GM23338 (cell line): ENCODE measurements around the gene BMP8B.

ENCODE experiments used
- CREB1 ChIP-seq: fragments of 250-450 bp; sonication (Bioruptor Pico); IDR thresholded peaks from 2 replicates; pipeline ENCODE4 v1.5.0; 2020; ENCODE audit warnings: low read depth, mild to moderate bottlenecking, moderate library complexity
- CTCF ChIP-seq, 2 experiments: fragments of 200-600 bp in 1 of 2; sonication (generic) in 1 of 2; conservative IDR thresholded peaks; 2 replicates each; pipeline versions ENCODE4 v1.5.1 to v1.6.1; 2016 to 2017; ENCODE audit warnings: antibody characterized with exemption in 2 of 2, low read depth in 2 of 2, mild to moderate bottlenecking in 2 of 2, moderate library complexity in 1 of 2
- EZH2 ChIP-seq: fragments of 200-600 bp; sonication (generic); IDR thresholded peaks from one replicate; pipeline ENCODE4 v1.8.0; 2017; ENCODE audit warnings: antibody characterized with exemption, mild to moderate bottlenecking, low read depth; ENCODE audit not compliant: unreplicated experiment
- EZH2phosphoT487 ChIP-seq: fragments of 200-600 bp; sonication (generic); IDR thresholded peaks from one replicate; pipeline ENCODE4 v1.8.1; 2018; ENCODE audit warnings: antibody characterized with exemption; ENCODE audit not compliant: unreplicated experiment
- JUNB ChIP-seq: IDR thresholded peaks from one replicate; pipeline ENCODE4 v1.6.1; 2016; ENCODE audit warnings: antibody characterized with exemption; ENCODE audit not compliant: unreplicated experiment
- NANOG ChIP-seq: IDR thresholded peaks from 2 replicates; pipeline ENCODE4 v1.6.1; 2016; ENCODE audit warnings: antibody characterized with exemption, borderline replicate concordance
- POLR2AphosphoS5 ChIP-seq: IDR thresholded peaks from 2 replicates; pipeline ENCODE4 v1.6.1; 2016; ENCODE audit warnings: antibody characterized with exemption, low read depth
- REST ChIP-seq: IDR thresholded peaks from one replicate; pipeline ENCODE4 v1.6.1; 2018; ENCODE audit warnings: antibody characterized with exemption; ENCODE audit not compliant: unreplicated experiment
- STAT1 ChIP-seq: IDR thresholded peaks from one replicate; pipeline ENCODE4 v1.6.1; 2016; ENCODE audit warnings: antibody characterized with exemption; ENCODE audit not compliant: unreplicated experiment
- ZNF114 ChIP-seq: fragments of 250-450 bp; sonication (Bioruptor Pico); IDR thresholded peaks from 2 replicates; pipeline ENCODE4 v1.5.0; 2020; ENCODE audit warnings: mild to moderate bottlenecking, moderate library complexity
- ZNF331 ChIP-seq: fragments of 250-450 bp; sonication (Bioruptor Pico); IDR thresholded peaks from 2 replicates; pipeline ENCODE4 v1.5.0; 2020; ENCODE audit warnings: low read depth, mild to moderate bottlenecking, moderate library complexity
- TF ChIP-seq, protein P1 (sequence below): IDR thresholded peaks from 2 replicates; pipeline ENCODE4 v1.6.1; 2016; ENCODE audit warnings: antibody characterized with exemption

DNA sequence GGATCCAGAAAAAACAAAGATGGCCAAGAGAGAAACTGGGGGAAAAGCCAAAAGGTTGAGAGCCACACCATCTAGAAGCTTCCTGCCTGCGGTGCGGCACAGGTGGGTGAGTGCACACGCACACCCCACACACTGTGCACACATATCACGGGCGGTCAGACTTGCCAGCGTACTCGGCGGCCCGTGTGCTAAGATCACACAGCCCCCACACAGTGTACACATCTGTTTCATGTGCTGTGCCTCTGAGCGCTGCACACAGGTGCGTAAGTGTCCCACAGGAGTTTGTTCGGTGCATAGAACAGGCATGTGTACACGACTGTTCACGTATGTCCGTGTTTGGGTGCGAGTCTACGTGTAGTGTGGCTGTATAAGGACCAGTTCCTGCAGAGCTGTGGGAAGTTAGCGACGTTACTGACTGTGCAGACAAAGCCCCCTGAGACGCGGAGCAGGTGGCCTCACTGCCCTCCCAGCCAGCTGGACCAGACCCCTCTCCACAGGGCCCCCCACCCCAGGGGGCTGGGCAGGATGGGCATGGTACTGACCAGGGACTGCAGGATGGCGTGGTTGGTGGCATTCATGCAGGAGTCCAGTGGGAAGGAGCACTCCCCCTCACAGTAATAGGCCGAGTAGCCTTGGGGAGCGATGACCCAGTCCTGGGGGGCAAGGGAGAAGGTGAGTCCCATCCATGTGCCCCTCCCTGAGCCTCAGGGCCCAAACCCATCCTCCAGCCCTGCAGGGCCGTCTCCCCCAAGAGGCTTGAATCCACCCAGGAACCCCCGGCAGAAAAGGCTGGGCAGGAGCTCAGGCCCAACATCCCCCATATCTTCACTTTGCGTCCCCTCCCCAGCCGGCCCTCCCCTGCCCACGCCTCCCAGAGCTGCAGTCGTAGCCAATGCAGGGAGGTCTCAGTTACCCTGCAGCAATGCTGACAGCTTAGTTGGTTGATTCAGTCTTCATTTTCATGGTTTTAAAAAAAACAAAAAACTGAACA lies 25.8 kb downstream of the BMP8B start:
- TF ChIP-seq CTCF (conservative IDR thresholded peaks at IDR 0.05; ENCODE audit: low read depth in 2 of 2) (no peak), EZH2 (no peak), STAT1 (no peak), REST (no peak), CREB1 (CRISPR knock-in tag) (no peak), NANOG (no peak), POLR2AphosphoS5 (no peak), EZH2phosphoT487 (no peak), JUNB (no peak), ZNF331 (CRISPR knock-in tag) (no peak), ZNF114 (CRISPR knock-in tag) (no peak)
- TF ChIP-seq, protein P1, sequence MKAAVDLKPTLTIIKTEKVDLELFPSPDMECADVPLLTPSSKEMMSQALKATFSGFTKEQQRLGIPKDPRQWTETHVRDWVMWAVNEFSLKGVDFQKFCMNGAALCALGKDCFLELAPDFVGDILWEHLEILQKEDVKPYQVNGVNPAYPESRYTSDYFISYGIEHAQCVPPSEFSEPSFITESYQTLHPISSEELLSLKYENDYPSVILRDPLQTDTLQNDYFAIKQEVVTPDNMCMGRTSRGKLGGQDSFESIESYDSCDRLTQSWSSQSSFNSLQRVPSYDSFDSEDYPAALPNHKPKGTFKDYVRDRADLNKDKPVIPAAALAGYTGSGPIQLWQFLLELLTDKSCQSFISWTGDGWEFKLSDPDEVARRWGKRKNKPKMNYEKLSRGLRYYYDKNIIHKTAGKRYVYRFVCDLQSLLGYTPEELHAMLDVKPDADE = no peak
